Ramos (cell line): ENCODE results near the gene KIAA2012.

Experiments used
- in situ Hi-C: fragments of 300-500 bp; cut with MboI; formaldehyde crosslinking; loops from one replicate; pipeline ENCODE4 v1.14.3; 2022; ENCODE audit warnings: low sequenced_read_pairs; ENCODE audit not compliant: unreplicated experiment

Gene KIAA2012

GRCh38 chr2:202071107-202071506 is 1.9 kb upstream of the KIAA2012 start:
- in situ Hi-C loops, result no loop called here

DNA sequence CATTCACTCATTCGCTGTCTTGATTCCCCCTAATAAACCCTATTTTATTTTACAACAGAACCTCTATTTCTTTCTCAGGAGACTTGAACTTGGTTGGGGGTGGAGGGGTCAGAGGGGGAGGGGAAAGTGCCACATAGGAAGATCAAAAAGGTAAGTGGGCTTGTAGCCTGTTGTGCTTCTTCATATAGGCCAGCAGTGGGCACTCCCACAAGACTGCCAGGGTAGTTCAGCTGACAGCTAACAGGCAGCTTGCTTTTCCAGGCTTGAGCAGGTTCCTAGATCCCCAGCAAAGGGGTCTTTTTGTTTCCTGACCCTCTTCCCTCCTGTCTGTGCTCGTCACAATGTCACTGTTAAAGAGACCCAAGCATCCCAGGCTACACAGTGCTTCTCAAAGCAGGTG is 829 bp upstream of the KIAA2012 start:
- in situ Hi-C loops, result no loop called here

- in situ Hi-C loops, result no loop called here
These were observed 1.3 kb downstream of the KIAA2012 start for GRCh38 chr2:202074324-202074723.

GRCh38 chr2:202079310-202079709 is 6.3 kb downstream of the KIAA2012 start:
- in situ Hi-C loops, result no loop called here

GRCh38 chr2:202084265-202084664 is 11.2 kb downstream of the KIAA2012 start:
- in situ Hi-C loops, result no loop called here

GRCh38 chr2:202088777-202089176 is 15.7 kb downstream of the KIAA2012 start:
- in situ Hi-C loops, result no loop called here

- in situ Hi-C loops, result no loop called here
These were observed 17.5 kb downstream of the KIAA2012 start for GRCh38 chr2:202090530-202090929.

- in situ Hi-C loops, result no loop called here
These were observed 18.4 kb downstream of the KIAA2012 start for GRCh38 chr2:202091476-202091875.

- in situ Hi-C loops, result no loop called here
These were observed 21.5 kb downstream of the KIAA2012 start for GRCh38 chr2:202094426-202094986.

DNA sequence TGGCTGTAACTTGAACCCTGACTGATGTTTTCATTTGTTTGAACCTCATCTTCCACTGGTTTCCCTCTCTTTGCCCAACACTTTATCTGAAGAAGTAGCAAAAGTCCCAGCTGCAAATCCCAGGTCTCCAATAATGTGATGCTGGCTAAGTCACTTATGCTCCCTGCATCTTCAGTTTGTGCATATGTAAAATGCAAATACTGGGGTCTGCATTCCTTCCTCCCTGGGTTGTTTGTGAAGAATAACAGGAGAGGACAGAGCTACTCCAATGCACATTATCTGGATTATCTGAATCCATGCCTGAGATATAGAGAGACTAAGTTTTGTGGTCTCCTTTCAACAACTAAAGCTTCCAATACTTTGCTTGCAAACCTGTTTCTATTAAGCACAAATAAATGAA is 22.2 kb downstream of the KIAA2012 start:
- in situ Hi-C loops, result no loop called here

DNA sequence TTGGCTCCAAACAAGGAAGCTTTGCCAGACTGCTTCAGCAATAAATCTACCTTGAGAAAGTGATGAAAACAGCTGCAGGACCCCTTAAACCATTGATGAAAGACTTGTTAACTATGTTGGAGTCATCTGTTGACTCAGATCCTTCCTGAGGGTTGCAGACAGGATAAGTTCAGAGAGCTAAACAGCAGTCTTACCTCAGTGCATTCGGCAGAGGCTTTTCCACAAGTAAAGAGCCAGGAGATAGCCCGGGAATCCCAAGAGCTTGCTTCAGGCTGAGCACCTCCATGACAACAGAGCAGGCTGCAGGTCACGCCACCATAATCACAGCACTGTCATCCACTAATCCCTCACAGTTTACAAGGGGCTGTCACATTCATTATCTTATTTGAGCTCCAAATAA is 23.7 kb downstream of the KIAA2012 start:
- in situ Hi-C loops, result no loop called here

- in situ Hi-C loops, result no loop called here
These were observed 25.2 kb downstream of the KIAA2012 start for GRCh38 chr2:202098291-202098690.

DNA sequence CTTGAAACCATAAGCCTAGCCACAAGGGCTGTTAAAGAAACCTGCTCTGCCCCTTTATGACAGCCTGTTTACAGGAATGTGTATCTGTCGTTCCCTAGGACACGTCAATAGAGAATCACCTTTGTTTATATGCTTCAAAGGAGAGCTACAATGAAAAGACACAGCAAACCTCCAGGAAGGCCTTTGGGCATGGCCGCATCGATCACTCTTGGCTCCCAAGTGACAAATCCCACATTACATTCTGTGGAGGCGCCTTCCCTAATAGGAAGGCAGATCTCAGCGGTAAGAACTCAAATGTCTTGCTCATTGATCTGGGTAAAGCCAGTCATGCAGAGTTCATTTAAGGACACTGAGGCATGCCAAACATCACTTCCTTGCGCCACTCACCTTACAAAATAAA is 26.5 kb downstream of the KIAA2012 start:
- in situ Hi-C loops, result no loop called here

GRCh38 chr2:202100176-202100575 is 27.1 kb downstream of the KIAA2012 start:
- in situ Hi-C loops, result no loop called here

DNA sequence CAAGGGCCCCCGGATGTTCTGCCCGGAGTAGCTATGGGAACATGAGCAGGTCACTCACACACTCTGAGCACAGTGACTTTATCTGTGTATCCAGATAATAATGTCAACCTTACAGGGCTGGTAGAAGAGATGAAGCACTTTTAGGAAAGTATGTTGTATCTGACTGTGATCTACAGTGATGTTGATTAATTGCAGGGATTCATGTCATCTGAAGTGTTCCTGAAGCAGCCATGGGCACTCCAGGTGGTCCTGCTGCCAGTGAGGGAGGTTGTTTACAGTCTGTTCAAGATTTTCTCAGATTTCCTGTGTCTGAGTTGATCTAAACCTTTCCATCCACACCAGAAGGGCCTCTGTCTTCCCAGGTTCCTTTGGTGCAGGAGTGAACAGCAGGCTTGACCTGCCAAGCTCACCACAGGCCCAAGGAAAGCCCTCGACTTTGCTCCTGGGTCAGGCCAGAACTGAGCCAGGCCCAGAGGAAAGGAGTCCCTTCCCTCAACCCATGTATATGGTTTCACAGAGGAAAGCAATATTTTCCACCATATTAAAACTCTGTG is 28.0 kb downstream of the KIAA2012 start:
- in situ Hi-C loops, result no loop called here

DNA sequence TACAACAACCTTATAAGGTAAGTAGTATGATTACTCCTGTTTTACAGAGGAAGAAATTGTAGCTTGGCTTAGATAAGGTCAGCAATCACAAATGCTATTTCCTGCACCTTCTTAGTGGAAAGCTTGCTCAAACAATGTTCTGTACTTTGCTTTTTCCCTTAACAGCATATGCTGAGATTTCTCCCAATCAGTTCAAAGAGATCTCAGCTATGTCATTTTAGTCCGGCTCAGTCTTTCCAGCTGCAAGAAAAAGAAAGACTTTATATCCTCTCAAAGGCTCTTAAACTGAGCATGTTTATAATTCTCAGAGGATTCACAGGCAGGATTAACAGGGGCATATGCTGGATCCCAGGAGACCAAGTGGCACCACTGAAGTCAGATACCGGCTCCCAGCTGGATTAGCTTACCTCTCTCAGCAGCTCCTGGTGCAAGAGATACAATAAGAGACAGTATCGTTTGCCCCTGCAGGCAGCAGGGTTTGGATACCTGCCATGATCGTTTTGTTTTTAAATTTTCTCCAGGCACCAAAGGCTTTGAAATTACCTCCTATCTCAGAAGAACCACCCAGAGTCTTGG is 29.5 kb downstream of the KIAA2012 start:
- in situ Hi-C loops, result no loop called here

DNA sequence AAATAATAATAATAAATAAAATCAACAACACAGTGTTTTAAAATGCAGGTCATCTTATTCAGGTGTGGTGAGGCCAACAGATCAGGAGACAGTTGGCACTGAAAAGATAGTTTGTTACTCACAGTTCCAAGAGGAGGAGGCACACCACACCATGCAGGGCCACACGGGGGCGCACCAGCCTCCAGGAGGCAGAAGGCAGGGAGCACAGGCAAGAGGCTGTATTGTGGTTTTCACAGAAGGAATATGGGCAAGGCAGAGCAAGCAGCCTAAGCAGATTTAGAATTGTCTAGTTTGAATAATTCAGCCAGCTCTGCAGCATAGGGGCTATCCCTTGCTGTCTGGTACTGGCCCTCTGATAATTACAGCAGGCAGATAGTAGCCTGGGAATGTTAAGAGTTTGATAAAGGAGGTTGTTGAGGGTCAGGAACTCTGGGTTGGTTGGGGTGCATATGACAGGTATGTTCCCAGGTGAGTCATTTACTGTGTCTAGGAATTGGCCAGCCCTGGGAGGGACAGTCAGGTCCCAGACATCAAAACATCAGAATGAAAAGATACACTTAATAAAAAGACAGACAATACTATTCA is 31.3 kb downstream of the KIAA2012 start:
- in situ Hi-C loops, result no loop called here

GRCh38 chr2:202105025-202105424 is 32.0 kb downstream of the KIAA2012 start:
- in situ Hi-C loops, result no loop called here

GRCh38 chr2:202108345-202108744 is 35.3 kb downstream of the KIAA2012 start:
- in situ Hi-C loops, result no loop called here

GRCh38 chr2:202109139-202109736 is 36.2 kb downstream of the KIAA2012 start:
- in situ Hi-C loops, result no loop called here

GRCh38 chr2:202109737-202110184 is 36.7 kb downstream of the KIAA2012 start:
- in situ Hi-C loops, result no loop called here
